AG08396 (cell line): ENCODE data around the gene APOC4.
"Not testable (repeated sequence)": the region's sequence is repeated elsewhere in the genome, so short reads cannot be mapped to it uniquely, and the experiment has no call there.

ENCODE experiments used
- DNase-seq: peaks from one replicate; pipeline ENCODE4 v3.0.0; 2012; ENCODE audit warnings: low spot score, mixed read lengths

The APOC4 gene

DNA sequence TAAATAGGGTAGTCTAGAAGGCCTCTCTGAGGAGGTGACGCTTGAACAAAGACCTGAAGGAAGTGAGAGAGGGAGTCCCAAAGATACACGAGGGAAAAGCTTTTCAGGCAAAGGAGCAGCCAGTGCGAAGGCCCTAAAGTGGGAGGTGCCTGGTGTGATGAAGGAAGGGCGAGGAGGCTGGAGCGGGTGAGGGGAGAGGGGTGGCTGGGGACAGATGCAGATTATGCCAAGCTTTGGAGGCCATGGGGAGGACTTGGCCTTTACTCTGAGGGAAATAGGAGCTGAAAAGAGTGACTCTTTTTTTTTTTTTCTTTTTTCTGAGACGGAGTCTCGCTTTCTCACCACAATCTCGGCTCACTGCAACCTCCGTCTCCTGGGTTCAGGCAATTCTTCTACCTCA is 16.1 kb downstream of the APOC4 start:
- DNase-seq: no peak

DNA sequence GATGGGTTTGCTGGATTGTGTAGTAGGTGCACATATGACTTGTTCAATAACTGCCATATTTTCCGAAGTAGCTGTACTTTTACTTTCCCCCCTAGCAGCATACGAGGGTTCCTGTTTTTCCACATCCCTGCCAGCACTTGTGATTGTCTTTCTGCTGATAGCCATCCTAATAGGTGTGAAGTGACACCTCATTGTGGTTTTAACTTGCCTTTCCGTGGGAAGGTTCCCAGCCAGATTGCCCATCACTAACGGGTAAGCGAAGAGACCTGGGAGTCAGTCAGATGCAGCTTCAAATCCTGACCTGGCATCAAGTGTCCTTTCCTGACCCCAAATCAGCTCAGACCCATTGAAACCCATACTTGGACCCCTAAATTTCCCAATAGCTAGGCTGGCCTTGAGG is 17.7 kb downstream of the APOC4 start:
- no peak for DNase-seq

- DNase-seq: no peak
These were observed 19.1 kb downstream of the APOC4 start for GRCh38 chr19:44960906-44961728.

DNA sequence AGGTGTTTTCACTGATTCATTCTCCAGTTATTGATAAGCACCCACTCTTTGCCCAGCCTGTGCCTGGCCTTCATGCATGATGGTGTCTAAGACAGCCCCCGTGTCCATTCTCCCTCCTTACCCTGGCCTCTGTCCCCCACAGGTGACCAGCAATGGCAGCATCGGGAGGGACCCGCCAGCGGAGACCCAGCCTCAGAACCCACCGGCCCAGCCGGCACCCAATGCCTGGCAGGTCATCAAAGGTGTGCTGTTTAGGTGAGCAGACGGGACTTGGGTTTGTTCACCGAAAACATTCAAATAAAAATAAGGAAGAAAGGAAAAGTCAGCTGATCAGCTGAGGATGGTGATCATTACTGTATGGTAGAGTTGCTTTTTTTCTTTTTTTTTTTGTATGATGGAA is 19.8 kb downstream of the APOC4 start:
- no peak for DNase-seq

DNA sequence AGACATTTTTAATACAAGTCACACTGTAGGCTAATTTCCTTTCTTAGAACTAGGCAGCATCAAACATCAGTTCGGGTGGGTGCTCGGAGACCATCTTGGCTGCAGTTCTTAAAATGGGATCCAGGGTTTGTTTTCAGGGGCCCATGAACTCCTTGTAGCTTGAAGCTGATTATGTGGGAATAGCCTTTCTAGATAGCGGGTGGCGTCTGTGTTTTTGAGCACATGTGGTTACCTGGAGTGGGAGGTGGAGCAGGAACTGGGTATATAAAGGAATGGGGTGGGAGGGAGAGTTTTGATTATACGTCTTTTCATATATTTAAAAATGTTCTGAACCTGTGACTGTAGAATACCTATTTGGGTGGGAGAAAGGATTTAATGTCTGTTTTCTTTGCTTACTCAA is 26.1 kb downstream of the APOC4 start:
- no peak for DNase-seq

- no peak for DNase-seq
These were observed 26.6 kb downstream of the APOC4 start for GRCh38 chr19:44968670-44969069.

GRCh38 chr19:44969437-44969836 is 27.4 kb downstream of the APOC4 start:
- DNase-seq: no peak

- DNase-seq: not testable (repeated sequence)
These were observed 29.4 kb downstream of the APOC4 start for GRCh38 chr19:44971451-44971850.

DNA sequence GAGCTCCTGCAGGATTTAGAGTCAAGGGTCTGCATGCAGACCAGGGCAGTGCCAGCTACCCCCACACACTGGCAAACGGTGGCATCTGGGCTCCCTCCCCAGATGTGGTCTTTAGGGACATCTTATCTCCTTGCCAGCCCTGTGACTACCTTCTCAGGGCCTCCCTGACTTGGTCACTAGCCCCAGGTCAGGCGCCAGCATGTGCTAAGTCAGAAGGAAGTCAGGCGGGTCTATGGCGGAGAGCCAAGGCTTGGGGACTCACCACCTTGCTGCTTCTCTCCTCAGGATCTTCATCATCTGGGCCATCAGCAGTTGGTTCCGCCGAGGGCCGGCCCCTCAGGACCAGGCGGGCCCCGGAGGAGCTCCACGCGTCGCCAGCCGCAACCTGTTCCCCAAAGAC is 30.8 kb downstream of the APOC4 start:
- no peak for DNase-seq

DNA sequence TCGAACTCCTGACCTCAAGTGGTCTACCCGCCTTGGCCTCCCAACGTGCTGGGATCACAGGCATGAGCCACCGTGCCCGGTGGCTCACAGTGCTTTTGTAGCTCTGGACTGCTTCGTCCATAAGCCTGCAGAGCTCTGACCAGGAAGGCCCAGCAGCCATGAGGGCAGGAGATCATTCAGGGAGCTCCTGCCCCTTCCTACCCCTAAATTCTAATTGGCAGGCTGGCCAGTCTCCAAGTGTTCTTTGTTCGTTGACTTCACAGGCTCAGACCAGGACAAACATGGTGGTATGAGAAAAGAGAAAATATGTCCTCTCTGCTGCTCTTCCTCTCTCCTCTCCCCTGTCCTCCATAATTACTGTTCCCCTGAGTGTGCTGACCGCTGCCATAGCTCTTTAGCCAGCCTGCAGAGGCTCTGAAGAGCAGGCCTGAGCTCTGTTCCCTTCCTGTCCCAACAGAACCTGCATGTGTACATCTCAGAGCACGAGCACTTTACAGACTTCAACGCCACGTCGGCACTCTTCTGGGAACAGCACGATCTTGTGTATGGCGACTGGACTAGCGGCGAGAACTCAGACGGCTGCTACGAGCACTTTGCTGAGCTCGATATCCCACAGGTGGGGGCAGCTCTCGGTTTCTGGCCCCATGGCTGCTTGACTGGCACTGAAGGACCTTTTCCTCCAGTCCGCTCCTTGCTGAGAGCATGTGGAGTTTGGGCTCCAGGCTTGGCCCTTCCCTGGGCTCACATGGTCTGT is 32.1 kb downstream of the APOC4 start:
- no peak for DNase-seq

DNA sequence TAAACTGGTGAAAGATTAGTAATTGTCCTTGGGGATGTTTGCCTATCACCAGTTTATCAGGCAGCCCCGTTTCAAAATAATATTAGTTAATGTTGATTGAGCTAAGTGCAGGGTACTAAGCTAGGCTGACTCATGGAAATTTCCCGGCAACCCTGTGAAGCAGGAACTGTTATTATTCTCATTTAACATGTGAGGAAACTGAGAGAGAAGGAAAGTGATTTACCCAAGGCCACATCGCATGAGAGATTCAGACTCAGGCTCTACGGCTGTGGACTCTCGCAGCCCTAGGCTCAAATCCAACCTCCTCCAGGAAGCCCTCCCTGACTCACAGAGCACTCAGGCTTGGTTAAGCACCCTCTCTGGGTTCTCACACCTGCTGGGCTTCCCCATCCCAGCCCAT is 32.8 kb downstream of the APOC4 start:
- no peak for DNase-seq

DNA sequence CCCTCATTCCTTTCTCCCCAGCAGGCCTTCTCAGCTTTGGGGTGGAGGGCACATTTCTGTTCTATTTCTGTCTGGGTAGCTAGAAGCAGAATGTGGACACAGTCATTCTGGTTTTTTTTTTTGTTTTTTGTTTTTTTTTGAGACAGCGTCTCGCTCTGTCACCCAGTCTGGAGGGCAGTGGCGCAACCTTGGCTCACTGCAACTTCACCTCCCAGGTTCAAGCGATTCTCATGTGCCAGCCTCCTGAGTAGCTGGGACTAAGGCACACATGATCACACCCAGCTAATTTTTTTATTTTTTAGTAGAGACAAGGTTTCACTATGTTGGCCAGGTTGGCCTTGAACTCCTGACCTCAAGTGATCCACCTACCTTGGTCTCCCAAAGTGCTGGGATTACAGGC is 33.4 kb downstream of the APOC4 start:
- DNase-seq: no peak

DNA sequence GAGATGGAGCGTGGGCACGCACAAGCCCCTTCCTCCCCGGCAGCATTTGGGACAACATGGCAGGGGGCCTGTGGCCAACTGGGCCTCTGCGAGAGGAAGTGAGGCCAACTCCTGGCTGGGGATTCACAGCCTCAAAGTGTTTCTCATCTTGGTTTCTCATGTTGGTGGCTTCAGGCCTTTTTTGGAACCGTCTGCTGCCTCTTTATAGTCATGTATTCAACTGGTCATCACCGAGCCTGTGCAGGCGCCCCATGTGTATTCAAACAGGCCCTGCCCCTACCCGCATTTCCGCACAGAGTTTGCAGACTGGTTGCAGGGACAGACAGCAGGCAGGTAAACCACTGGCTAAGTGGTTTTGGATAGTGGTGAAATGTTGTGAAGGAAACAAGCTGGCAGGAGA is 42.0 kb downstream of the APOC4 start:
- no peak for DNase-seq

- DNase-seq: no peak
These were observed 43.4 kb downstream of the APOC4 start for GRCh38 chr19:44985445-44985844.

DNA sequence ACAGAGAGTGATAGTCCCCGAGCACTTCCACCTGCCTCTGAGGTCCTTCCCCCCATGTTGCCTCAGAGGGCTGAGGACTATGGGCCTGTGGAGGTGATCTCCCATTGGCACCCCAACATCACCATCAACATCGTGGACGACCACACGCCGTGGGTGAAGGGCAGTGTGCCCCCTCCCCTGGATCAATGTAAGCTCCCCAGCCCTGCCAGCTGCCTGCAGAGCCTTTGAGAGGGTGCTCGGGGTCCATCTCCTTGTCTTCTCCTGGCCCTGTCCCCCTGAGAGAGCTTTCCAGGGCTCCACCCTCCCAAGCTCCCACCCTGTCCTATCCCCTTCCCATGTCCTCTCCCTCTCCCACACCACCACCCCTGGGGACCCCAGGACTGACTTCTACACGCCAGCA is 44.4 kb downstream of the APOC4 start:
- no peak for DNase-seq

DNA sequence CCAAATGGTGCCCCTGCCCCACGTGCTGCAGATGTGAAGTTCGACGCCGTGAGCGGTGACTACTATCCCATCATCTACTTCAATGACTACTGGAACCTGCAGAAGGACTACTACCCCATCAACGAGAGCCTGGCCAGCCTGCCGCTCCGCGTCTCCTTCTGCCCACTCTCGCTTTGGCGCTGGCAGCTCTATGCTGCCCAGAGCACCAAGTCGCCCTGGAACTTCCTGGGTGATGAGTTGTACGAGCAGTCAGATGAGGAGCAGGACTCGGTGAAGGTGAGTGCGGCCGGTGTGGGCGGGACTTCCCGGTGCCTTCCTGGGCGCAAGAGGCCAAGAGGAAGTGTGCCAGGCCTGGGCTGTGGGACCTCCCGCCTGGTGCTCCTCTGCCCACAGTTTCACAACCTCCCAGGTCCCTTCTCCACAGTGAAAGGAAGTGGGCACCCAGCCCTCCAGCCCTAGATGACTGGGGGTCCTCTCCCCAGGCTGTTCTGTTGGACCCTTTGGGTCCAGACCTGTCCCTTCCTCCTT is 45.2 kb downstream of the APOC4 start:
- DNase-seq: no peak

GRCh38 chr19:44988273-44988672 is 46.2 kb downstream of the APOC4 start:
- DNase-seq: no peak

DNA sequence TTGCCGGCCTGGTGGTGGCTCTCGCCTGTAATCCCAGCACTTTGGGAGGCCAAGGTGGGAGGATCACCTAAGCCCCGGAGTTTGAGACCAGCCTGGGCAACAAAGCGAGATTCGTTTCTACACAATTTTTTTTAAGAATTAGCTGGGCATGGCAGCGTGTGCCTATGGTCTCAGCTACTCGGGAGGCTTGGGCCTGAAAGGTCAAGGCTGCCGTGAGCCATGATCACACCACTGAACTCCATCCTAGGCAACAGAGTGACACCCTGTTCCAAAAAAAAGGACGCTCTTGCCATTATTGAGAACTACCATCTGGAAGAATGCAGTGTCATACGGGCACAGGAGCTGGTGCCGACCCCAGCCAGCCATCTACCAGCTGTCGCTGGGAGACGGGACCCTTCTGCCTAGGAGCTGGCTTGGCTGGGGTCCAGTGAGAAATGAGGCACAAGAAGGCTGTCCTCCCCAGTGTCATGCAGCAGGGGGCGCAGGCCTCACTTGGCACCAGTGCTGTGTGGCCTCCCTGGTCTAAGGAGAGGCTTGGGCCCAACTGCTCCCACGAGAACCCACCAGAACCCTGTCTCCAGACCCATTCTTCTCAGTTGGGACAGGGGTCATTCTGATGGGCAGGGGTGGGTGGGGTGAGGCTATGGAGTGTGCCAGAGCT is 47.0 kb downstream of the APOC4 start:
- DNase-seq: peak; percentile 89

DNA sequence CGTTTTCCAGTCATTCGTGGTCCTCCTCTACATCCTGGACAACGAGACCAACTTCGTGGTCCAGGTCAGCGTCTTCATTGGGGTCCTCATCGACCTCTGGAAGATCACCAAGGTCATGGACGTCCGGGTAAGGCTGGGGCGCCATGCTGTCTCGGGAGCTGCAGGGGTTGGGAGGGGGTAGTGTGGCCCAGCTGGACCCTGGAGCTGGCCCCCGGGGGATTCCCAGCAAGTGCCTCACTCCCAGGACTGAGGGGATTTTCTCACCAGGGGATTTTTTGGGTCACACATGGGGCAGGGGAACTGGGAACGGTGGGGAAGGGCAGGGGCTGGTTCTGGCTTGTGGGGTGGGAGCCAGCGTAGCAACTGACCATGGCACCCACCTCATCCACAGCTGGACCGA is 48.4 kb downstream of the APOC4 start:
- no peak for DNase-seq

DNA sequence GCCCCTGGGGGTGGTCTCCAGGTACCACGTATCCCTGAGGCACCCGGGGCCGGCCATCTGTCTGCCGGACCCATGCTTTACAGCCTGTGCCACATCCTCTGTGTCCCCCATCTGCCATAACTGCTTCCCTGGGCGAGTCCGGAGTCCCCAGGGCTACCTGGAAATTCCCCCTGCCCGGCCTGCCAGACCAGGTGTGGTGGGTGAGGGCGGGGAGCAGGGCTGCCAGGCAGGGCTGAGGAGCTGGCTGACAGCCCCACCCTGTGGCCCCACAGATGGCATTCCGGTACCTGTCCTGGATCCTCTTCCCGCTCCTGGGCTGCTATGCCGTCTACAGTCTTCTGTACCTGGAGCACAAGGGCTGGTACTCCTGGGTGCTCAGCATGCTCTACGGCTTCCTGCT is 48.9 kb downstream of the APOC4 start:
- no peak for DNase-seq

- DNase-seq: no peak
These were observed 50.5 kb downstream of the APOC4 start for GRCh38 chr19:44992336-44993163.

DNA sequence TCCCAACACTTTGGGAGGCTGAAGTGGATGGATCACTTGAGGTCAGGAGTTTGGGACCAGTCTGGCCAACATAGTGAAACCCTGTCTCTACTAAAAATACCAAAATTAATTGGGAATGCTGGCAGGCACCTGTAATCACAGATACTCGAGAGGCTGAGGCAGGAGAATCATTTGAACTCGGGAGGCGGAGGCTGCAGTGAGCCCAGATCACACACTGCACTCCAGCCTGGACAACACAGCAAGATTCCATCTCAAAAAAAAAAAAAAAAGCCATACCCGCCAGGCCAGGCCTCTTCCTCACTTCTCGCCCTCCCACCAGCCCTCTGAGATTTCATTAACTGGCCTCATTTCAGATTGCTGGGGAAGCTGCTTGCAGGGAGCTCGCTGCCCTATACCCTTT is 51.5 kb downstream of the APOC4 start:
- DNase-seq: no peak
